ENCODE results near the gene BORCS8.
A peak's percentile ranks its signal among the peaks of the same experiment; 100 is the strongest.
"Not testable (repeated sequence)": the region's sequence is repeated elsewhere in the genome, so short reads cannot be mapped to it uniquely, and the experiment has no call there.

The BORCS8 gene

GRCh38 chr19:19179548-19180441, 12.2 kb downstream of the BORCS8 start:
- no peak for DNase-seq

- no peak for DNase-seq
These were observed 15.0 kb downstream of the BORCS8 start for GRCh38 chr19:19176950-19177349.

- not testable (repeated sequence) for DNase-seq
These were observed 18.7 kb downstream of the BORCS8 start for GRCh38 chr19:19173243-19173642.

GRCh38 chr19:19171821-19172532, 20.0 kb downstream of the BORCS8 start:
- no peak for DNase-seq

- DNase-seq: no peak
These were observed 20.9 kb downstream of the BORCS8 start for GRCh38 chr19:19170873-19171672.

GRCh38 chr19:19170053-19170872, 21.7 kb downstream of the BORCS8 start, which contains the start of gene MEF2B:
Gene MEF2B (minus strand): TSS chr19:19170263. CDS start chr19:19150735, 19,528 bp downstream.
- DNase-seq: peak in 1 of 2 donors; percentile 48

- no peak for DNase-seq
These were observed 22.5 kb downstream of the BORCS8 start for GRCh38 chr19:19169236-19170052.

- no peak for DNase-seq
These were observed 24.3 kb downstream of the BORCS8 start for GRCh38 chr19:19167612-19168011.

GRCh38 chr19:19165396-19165795, 26.6 kb downstream of the BORCS8 start:
- no peak for DNase-seq

- DNase-seq: no peak
These were observed 29.5 kb downstream of the BORCS8 start for GRCh38 chr19:19162495-19162894.

- DNase-seq: no peak
These were observed 31.4 kb downstream of the BORCS8 start for GRCh38 chr19:19160461-19161035.

GRCh38 chr19:19159534-19159933, 32.4 kb downstream of the BORCS8 start:
- DNase-seq: no peak

GRCh38 chr19:19157808-19158207, 34.1 kb downstream of the BORCS8 start:
- no peak for DNase-seq

GRCh38 chr19:19155495-19156219, 36.3 kb downstream of the BORCS8 start:
- DNase-seq: no peak

- DNase-seq: no peak
These were observed 37.0 kb downstream of the BORCS8 start for GRCh38 chr19:19154768-19155494.

- DNase-seq: no peak
These were observed 39.1 kb downstream of the BORCS8 start for GRCh38 chr19:19152668-19153384.

- DNase-seq: no peak
These were observed 40.5 kb downstream of the BORCS8 start for GRCh38 chr19:19151418-19151817.

GRCh38 chr19:19149435-19149834, 42.5 kb downstream of the BORCS8 start:
- no peak for DNase-seq

- not testable (repeated sequence) for DNase-seq
These were observed 43.4 kb downstream of the BORCS8 start for GRCh38 chr19:19148504-19148903.
